GM21825 (cell line): ENCODE results near the gene GAL3ST2.

ENCODE experiments used
- ATAC-seq: cut with Tn5 transposase; IDR thresholded peaks from one replicate; pipeline ENCODE4 v1.9.1; 2021; ENCODE audit warnings: mild to moderate bottlenecking, moderate library complexity; ENCODE audit not compliant: unreplicated experiment

The GAL3ST2 gene

GRCh38 chr2:241842620-241843211 lies 66.1 kb downstream of the GAL3ST2 start:
- no peak for ATAC-seq

GRCh38 chr2:241843321-241844065 lies 66.9 kb downstream of the GAL3ST2 start:
- ATAC-seq: peak; percentile 8

GRCh38 chr2:241844066-241844728 lies 67.6 kb downstream of the GAL3ST2 start:
- ATAC-seq: peak; percentile 62

GRCh38 chr2:241844831-241845578 lies 68.4 kb downstream of the GAL3ST2 start:
- ATAC-seq: no peak

GRCh38 chr2:241846406-241846805 lies 69.8 kb downstream of the GAL3ST2 start:
- no peak for ATAC-seq

- no peak for ATAC-seq
These were observed 72.4 kb downstream of the GAL3ST2 start for GRCh38 chr2:241848761-241849615.

GRCh38 chr2:241849616-241850543 lies 73.3 kb downstream of the GAL3ST2 start:
- no peak for ATAC-seq

DNA sequence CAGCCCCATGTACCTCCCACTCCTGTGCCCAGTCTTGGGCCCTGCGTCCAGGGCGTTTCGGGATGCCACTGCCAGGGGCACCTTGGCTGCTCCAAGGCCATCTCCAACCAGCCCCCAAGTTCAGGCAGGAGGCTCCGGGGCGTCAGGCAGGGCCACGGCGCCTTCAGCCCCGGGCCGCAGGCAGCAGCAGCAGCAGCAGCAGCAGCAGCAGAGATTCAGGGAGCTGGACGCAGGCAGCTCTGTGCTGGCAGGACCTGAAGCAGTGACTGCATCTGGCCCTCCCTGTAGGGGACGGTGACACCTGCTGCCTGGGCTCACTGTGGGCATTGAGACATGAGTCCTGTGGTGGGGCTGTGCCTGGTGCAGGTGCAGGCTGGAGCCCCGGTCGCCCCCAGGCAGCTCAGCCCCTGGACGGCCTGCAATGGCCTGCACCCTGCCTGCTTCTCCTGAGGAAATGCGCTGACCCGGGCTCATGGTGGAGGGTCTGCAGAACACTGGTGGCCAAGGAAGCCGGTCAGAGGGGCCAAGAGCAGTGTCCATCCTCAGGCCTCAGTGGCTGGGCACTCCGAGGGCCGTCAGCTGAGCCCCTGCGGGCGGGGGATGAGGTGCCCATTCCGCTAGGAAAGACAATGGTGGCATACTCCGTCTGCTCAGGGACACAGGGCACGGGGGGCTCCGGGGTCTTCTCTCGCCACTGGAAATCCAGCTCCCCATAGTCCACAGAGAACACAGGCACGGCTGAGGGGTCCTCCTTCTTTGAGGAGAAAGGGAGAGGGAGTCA lies 74.1 kb downstream of the GAL3ST2 start:
- no peak for ATAC-seq

DNA sequence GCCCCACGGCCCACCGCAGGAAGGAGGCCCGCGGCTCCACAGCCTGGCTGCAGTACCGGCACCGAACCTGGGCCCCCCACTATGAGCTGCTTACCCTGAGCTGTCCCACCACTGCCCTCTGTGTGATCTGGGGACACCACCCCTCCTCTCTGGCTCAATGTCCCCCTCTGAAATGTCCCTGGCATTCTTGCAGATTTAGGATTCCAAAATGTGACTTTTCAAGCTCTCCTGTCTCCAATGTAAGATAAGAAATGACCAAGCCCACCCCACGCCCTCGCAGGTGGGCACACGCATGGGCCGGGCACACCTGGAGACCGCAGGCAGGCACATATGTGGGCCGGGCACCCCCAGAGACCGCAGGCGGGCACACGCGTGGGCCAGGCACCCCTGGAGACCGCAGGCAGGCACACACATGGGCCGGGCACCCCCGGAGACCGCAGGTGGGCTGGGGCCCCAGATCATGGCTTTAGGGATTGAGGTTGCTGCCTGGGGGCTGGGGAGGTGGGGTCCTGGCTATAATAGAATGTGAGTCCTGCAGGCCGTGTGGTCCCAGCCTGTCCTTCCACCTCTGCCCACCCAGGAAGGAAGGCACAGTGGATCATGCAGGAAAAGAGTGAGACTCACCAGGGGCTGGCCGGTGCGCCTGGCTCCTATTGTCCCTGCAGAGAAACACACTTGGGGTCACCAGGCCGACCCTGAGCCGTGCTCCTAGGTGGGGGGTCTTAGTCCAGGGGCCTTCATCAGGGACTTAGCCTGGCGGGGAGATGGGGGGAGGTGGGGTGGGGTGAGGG lies 74.9 kb downstream of the GAL3ST2 start:
- no peak for ATAC-seq

GRCh38 chr2:241852116-241852980 lies 75.7 kb downstream of the GAL3ST2 start:
- ATAC-seq: no peak

GRCh38 chr2:241852981-241853631 lies 76.5 kb downstream of the GAL3ST2 start:
- ATAC-seq: no peak
